Peyer's patch (tissue), 4 donors: ENCODE measurements around the gene UFSP1.

Experiments
- POLR2A ChIP-seq, 2 donors: fragments of 450-650 bp; IDR thresholded peaks; one replicate each; pipeline ENCODE4 v1.5.1; 2017; ENCODE audit warnings: antibody characterized with exemption in 2 of 2, mild to moderate bottlenecking in 2 of 2, moderate library complexity in 2 of 2
- TF ChIP-seq, protein P1 (sequence below), 6 experiments: fragments of 450-650 bp in 4 of 6; fragments of 200-600 bp in 2 of 6; sonication (generic) in 1 of 6; IDR thresholded peaks; one replicate each; pipeline ENCODE4 v1.5.1; 2017 to 2019; ENCODE audit warnings: antibody characterized with exemption in 6 of 6, mild to moderate bottlenecking in 3 of 6, moderate library complexity in 1 of 6

DNA sequence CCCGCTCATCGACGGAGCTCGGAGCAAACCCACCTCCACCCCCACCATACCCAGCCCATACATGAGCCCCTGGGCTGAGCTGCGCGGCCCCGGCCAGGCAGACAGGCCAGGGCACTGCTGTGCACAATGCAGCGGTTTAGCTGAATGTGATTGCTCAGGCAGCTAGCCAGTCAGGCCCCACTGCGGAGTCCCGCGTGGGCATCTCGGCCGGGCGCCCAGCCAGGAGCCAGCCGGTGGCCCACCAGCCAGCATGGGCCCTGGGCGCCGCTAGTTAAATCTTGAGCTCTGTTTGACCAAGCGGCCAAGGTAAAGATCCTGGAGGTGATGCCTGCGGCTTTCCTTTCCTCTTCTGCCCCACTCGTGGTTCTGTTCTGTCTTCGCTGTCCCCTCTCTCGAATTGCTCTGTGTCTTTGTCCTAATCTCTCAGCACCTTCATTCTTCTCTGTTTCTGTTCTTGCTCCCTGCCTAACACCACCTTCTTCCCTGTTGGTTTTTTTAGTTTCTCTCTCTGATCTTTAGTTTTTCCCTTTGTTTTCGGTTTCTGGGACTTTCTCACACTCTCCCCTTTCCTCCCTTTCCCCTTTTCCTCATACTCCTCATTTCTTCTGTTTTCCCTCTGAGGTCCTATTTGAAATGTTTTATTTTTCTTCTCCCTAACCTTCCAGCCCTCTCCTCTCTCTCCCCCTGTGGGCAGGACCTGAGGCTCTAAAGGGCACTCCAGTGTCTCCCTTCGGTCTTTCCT, 6.6 kb downstream of the UFSP1 start:
- TF ChIP-seq, protein P1, sequence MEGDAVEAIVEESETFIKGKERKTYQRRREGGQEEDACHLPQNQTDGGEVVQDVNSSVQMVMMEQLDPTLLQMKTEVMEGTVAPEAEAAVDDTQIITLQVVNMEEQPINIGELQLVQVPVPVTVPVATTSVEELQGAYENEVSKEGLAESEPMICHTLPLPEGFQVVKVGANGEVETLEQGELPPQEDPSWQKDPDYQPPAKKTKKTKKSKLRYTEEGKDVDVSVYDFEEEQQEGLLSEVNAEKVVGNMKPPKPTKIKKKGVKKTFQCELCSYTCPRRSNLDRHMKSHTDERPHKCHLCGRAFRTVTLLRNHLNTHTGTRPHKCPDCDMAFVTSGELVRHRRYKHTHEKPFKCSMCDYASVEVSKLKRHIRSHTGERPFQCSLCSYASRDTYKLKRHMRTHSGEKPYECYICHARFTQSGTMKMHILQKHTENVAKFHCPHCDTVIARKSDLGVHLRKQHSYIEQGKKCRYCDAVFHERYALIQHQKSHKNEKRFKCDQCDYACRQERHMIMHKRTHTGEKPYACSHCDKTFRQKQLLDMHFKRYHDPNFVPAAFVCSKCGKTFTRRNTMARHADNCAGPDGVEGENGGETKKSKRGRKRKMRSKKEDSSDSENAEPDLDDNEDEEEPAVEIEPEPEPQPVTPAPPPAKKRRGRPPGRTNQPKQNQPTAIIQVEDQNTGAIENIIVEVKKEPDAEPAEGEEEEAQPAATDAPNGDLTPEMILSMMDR (IDR thresholded peaks at IDR 0.05): no peak
- TF ChIP-seq POLR2A (IDR thresholded peaks at IDR 0.05): no peak
